HG02571 (cell line): ENCODE results near the gene NACA2.
"Not testable (repeated sequence)": the region's sequence is repeated elsewhere in the genome, so short reads cannot be mapped to it uniquely, and the experiment has no call there.

Experiments used
- ATAC-seq: cut with Tn5 transposase; IDR thresholded peaks from one replicate; pipeline ENCODE4 v1.9.1; 2021; ENCODE audit warnings: mild to moderate bottlenecking, moderate library complexity; ENCODE audit not compliant: unreplicated experiment

Gene NACA2

DNA sequence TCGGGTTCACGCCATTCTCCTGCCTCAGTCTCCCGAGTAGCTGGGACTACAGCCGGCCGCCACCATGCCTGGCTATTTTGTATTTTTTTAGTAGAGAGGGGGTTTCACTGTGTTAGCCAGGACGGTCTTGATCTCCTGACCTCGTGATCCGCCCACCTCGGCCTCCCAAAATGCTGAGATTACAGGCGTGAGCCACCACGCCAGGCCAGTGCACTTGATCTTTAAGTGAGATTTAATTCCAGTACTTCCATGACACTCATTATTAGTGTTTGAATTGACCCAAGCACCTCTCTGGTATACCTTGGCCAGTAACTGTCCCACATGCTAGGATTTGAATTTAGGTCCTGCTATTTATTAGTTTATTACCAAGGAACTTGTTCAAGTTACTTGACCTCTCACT is 38.5 kb downstream of the NACA2 start:
- ATAC-seq, result not testable (repeated sequence)

DNA sequence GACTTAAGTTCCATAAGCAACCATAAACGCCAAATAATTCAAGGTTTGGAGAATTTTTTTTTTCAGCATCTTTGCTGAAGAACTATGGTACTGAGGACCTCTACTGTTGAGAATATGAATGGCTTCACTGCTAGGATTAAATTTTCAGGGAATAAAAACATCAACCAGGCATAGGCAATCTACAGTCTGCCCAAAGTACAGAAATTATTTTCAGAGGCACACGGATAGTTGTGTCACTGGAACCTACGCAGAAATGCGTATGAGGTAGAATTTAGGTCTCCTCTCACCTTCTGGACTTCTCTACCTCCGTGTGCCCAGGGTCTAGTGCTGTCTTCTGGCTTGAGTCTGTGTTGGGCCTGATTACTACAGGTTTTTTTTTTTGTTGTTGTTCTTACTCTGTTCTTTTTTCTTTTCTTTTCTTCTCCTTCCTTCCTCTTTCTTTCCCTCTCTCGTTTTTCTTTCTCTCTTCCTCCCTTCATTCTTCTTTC is 39.7 kb downstream of the NACA2 start:
- no peak for ATAC-seq

DNA sequence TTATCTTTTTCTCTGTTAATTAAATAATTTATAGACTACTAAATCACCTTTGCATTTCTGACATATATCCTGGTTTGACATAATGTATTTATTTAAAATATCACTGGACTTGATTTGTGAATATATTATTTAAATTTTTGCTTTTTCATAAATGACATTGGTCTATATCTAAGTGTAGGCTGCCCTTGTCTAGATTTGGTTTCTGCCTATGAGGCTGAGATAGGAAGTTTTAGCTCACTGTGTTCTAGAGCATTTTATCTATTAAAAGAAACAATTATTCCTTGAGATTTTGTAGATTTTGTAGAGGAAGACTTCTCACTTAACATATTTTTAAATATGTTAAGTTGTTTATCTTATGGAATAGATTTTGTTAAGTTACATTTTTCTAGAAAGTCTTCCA is 43.9 kb downstream of the NACA2 start:
- no peak for ATAC-seq

DNA sequence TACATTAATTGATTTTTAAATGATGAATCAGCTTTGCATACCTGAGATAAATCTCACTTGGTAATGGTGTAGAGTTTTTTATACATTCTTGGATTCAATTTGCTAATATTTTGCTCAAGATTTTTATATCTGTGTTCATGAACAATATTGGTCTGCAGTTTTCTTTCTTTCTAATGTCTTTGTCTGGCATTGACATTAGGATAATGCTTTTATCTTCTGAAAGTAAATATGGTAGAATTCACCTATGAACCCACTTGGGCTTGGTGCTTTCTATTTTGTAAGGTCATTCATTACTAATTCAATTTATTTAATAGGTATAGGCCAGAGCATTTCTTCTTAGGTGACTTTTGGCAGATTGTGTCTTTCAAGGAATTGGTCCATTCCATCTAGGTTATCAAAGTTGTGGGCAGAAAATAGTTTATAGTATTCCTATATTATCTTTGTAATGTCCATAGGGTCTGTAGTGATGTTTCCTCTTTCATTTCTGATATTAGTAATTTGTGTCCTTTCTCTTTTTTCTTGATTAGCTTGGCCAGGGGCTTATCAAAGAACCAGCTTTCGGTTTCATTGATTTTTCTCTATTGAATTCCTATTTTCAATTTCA is 45.6 kb downstream of the NACA2 start:
- ATAC-seq, result no peak

DNA sequence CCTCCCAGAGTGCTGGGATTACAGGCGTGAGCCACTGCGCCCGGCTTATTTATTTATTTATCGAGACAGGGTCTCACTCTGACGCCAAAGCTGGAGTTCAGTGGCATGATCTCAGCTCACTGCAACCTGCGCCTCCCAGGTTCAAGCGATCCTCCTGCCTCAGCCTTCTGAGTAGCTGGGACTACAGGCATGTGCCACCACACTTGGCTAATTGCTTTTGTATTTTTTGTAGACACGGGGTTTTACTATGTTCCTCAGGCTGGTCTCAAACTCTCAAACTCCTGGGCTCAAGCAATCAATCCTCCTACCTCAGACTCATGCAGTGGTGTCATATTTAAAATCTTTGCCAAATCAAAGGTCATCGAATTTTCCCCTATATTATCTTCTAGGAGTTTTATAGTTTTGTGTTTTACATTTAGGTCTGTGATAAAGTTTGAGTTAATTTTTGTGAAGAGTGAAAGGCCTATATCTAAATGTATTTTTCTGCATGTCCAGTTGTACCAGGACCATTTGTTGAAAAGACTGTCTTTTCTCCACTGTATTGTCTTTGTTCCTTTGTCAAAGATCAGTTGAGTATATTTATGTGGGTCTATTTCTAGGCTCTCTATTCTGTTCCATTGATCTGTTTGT is 47.1 kb downstream of the NACA2 start:
- no peak for ATAC-seq

DNA sequence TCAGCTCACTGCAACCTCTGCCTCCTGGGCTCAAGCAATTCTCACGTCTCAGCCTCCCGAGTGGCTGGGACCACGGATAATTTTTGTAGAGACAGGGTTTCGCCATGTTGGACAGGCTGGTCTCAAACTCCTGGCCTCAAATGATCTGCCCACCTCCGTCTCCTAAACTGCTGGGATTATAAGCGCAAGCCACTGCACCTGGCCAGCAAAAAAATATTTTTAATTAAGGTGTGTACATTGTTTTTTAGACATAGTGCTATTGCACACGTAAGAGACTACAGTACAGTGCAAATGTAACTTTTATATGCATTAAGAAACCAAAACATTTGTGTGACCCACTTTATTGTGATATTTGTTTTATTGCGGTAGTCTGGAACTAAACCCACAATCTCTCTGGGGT is 49.0 kb downstream of the NACA2 start:
- ATAC-seq, result no peak

DNA sequence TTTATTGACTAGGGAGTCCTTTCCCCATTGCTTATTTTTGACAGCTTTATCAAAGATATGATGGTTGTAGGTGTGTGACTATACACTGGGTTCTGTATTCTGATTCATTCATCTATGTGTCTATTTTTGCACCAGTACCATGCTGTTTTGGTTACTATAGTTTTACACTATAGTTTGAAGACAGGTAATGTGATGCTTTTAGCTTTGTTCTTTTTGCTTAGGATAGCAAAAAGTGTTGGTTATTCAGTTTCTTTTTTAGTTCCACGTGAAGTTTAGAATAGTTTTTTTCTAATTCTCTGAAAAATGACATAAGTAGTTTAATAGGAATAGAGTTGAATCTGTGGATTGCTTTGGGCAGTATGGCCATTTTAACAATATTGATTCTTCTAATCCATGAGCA is 50.1 kb downstream of the NACA2 start:
- no peak for ATAC-seq
